ENCODE measurements around the gene PRKAR1B.

DNA sequence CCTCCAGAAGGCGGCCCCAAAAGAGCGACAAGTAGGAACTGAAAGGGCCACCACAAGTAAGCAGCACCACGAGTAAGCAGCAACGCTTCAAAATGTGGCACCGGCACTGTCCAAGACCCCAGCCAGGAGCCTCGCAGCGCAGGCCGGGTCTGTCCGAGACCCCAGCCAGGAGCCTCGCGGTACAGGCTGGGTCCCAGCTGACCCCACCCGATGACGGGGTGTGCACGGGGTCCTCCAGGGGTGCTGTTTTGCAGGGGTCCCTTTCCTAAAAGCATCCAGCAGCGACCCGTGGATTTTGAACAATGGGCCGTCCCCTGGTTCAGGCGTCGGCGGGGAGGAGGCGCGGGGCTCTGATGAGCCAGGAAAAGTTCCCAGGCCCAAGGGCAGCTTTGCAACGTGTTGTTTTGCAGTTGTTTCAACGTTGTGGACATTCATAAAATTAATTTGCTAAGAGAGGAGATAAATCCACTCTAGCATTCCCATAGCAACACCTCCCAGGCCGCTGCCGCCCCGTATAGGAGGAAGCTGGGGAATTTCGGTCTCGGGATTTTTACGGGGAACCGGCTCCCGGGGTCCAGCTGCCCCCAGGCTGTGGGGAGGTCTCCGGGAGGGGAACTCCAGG is 155.9 kb downstream of the PRKAR1B start:
- TF ChIP-seq, protein P1, sequence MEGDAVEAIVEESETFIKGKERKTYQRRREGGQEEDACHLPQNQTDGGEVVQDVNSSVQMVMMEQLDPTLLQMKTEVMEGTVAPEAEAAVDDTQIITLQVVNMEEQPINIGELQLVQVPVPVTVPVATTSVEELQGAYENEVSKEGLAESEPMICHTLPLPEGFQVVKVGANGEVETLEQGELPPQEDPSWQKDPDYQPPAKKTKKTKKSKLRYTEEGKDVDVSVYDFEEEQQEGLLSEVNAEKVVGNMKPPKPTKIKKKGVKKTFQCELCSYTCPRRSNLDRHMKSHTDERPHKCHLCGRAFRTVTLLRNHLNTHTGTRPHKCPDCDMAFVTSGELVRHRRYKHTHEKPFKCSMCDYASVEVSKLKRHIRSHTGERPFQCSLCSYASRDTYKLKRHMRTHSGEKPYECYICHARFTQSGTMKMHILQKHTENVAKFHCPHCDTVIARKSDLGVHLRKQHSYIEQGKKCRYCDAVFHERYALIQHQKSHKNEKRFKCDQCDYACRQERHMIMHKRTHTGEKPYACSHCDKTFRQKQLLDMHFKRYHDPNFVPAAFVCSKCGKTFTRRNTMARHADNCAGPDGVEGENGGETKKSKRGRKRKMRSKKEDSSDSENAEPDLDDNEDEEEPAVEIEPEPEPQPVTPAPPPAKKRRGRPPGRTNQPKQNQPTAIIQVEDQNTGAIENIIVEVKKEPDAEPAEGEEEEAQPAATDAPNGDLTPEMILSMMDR (conservative IDR thresholded peaks at IDR 0.05 in 1 of 2, IDR thresholded peaks at IDR 0.05 in 1 of 2; ENCODE audit: extremely low read depth in 1 of 2, insufficient read depth in 1 of 2, low read depth in 1 of 2, low read length in 2 of 2), result no peak
- no peak for TF ChIP-seq EZH2 (IDR thresholded peaks at IDR 0.05; ENCODE audit: borderline replicate concordance, low read length)

Data from mammary epithelial cell (primary cell).